Endothelial cell of umbilical vein (primary cell): ENCODE measurements around the gene TRPM3. TPM values are rescaled to one million over a fixed set of nuclear protein-coding genes. Genes with fewer than 3 reads are reported as not detected.

Experiments used
- BruUV-seq: library from RNA; stranded (reverse); fragments of 400-500 nt; replicated peaks from 2 replicates; lab custom pipeline; 2021; lab: Mats Ljungman, UMichigan
- CTCF ChIA-PET: fragments of 300-600, 350-600 bp; sonication (Branson Sonifier 250); formaldehyde crosslinking; loops from one replicate; lab custom pipeline; 2021; ENCODE audit warnings: antibody characterized with exemption, inconsistent platforms; lab: Charles Lee
- POLR2A ChIA-PET: fragments of 300-600, 350-600 bp; sonication (Branson Sonifier 250); formaldehyde crosslinking; loops from one replicate; lab custom pipeline; 2021; ENCODE audit warnings: antibody characterized with exemption, inconsistent platforms; lab: Charles Lee
- DNase-seq: peaks from one replicate; pipeline ENCODE4 v3.0.0-alpha.2; 2011; ENCODE audit warnings: low read depth, low spot score
- FAIRE-seq: peaks from 2 replicates; lab custom pipeline; 2011; peaks lifted over from hg19 to GRCh38; lab: Jason Lieb, UNC
- H2AFZ ChIP-seq: 2 replicates; pipeline ENCODE4 v1.6.0; 2012; ENCODE audit warnings: low read depth, low read length, control low read depth, inconsistent platforms
- H3K27ac ChIP-seq: 2 replicates; pipeline ENCODE4 v1.5.1; 2011; ENCODE audit warnings: low read depth, mild to moderate bottlenecking, control low read depth, low read length, moderate library complexity; ENCODE audit not compliant: insufficient read depth
- H3K27me3 ChIP-seq, 2 experiments: 2 replicates each; pipeline versions ENCODE4 v1.6.0 to v1.6.1; 2011; ENCODE audit warnings: low read length in 2 of 2, mixed read lengths in 1 of 2; ENCODE audit not compliant: control insufficient read depth in 2 of 2, insufficient read depth in 2 of 2
- H3K36me3 ChIP-seq, 2 experiments: 2 replicates in 1 of 2; 3 replicates in 1 of 2; pipeline ENCODE4 v1.5.1; 2011; ENCODE audit warnings: low read length in 2 of 2, mild to moderate bottlenecking in 1 of 2, moderate library complexity in 1 of 2; ENCODE audit not compliant: control insufficient read depth in 2 of 2, insufficient read depth in 2 of 2; ENCODE audit errors: extremely low read depth in 1 of 2
- H3K4me1 ChIP-seq: 3 replicates; pipeline ENCODE4 v1.5.1; 2011; ENCODE audit warnings: mild to moderate bottlenecking, low read length; ENCODE audit not compliant: control insufficient read depth, insufficient read depth; ENCODE audit errors: extremely low read depth
- H3K4me2 ChIP-seq: 2 replicates; pipeline ENCODE4 v1.6.1; 2011; ENCODE audit warnings: low read length, control low read depth, mixed read lengths; ENCODE audit not compliant: insufficient read depth
- H3K4me3 ChIP-seq, 3 experiments: fragments of 200-600 bp in 1 of 3; sonication (generic), shearing (Covaris generic) in 1 of 3; replicated peaks in 1 of 3; 2 replicates each; pipeline ENCODE4 v1.5.1; 2011 to 2016; ENCODE audit warnings: control low read depth in 3 of 3, low read length in 3 of 3, mild to moderate bottlenecking in 2 of 3, inconsistent platforms in 1 of 3, low read depth in 1 of 3, moderate library complexity in 1 of 3; ENCODE audit not compliant: insufficient read depth in 1 of 3
- H3K79me2 ChIP-seq: 2 replicates; pipeline ENCODE4 v1.6.0; 2012; ENCODE audit warnings: low read length, inconsistent platforms; ENCODE audit not compliant: control insufficient read depth, insufficient read depth
- H3K9ac ChIP-seq: replicated peaks from 2 replicates; pipeline ENCODE3; 2011; ENCODE audit warnings: low read length, control low read depth; ENCODE audit not compliant: insufficient read depth; ENCODE audit errors: extremely low read depth
- H3K9me1 ChIP-seq: replicated peaks from 3 replicates; pipeline ENCODE4 v1.6.0; 2011; ENCODE audit warnings: mild to moderate bottlenecking, low read length; ENCODE audit not compliant: control insufficient read depth, insufficient read depth; ENCODE audit errors: extremely low read depth
- H3K9me3 ChIP-seq: replicated peaks from 2 replicates; pipeline ENCODE4 v1.5.1; 2012; ENCODE audit warnings: low read length, inconsistent platforms; ENCODE audit not compliant: control insufficient read depth, insufficient read depth
- H4K20me1 ChIP-seq: replicated peaks from 2 replicates; pipeline ENCODE3; 2011; ENCODE audit warnings: mild to moderate bottlenecking, low read length; ENCODE audit not compliant: control insufficient read depth, insufficient read depth; ENCODE audit errors: extremely low read depth
- CTCF ChIP-seq, 2 donors: IDR thresholded peaks; 1 replicate in 1 of 2; 2 replicates in 1 of 2; pipeline ENCODE4 v1.5.1; 2011; ENCODE audit warnings: low read length in 2 of 2, mild to moderate bottlenecking in 2 of 2, moderate library complexity in 2 of 2, control low read depth in 1 of 2, inconsistent platforms in 1 of 2, low read depth in 1 of 2; ENCODE audit not compliant: insufficient read depth in 1 of 2; ENCODE audit errors: extremely low read depth in 1 of 2
- FOS ChIP-seq: IDR thresholded peaks from 2 replicates; pipeline ENCODE4 v1.6.1; 2011; ENCODE audit warnings: mild to moderate bottlenecking, low read length, moderate library complexity, borderline replicate concordance; ENCODE audit not compliant: insufficient read depth
- GATA2 ChIP-seq: IDR thresholded peaks from 2 replicates; pipeline ENCODE4 v1.7.0; 2011; ENCODE audit warnings: low read depth, mild to moderate bottlenecking, moderate library complexity, mixed read lengths, low read length; ENCODE audit not compliant: insufficient read length, insufficient read depth
- JUN ChIP-seq: IDR thresholded peaks from 2 replicates; pipeline ENCODE4 v1.6.1; 2011; ENCODE audit warnings: borderline replicate concordance, low read depth; ENCODE audit not compliant: insufficient read length, insufficient read depth
- MAX ChIP-seq: IDR thresholded peaks from 2 replicates; pipeline ENCODE4 v1.6.1; 2011; ENCODE audit not compliant: insufficient read depth, insufficient read length
- dilution Hi-C: fragments of 300-500 bp; cut with MboI; formaldehyde crosslinking; loops from one replicate; pipeline ENCODE4 v1.15.0; 2019; ENCODE audit warnings: low sequenced_read_pairs; ENCODE audit not compliant: extremely low pct_ligation_motif_present
- intact Hi-C: fragments of 100-400 bp; cut with micrococcal nuclease; formaldehyde crosslinking; loops from one replicate; pipeline ENCODE4 v1.10.0; 2022
- polyA plus RNA-seq, 4 experiments: library from polyadenylated mRNA; depleted of rRNA in 3 of 4; stranded (reverse) in 3 of 4; unstranded in 1 of 4; fragments of >200 nt; gene quantifications; 2 replicates each; pipeline versions ENCODE4 v1.2.1 to v1.2.3, GENCODE V29; 2011 to 2012; ENCODE audit warnings: missing spikeins in 1 of 4
- total RNA-seq: library from RNA; stranded (reverse); gene quantifications from 2 replicates; pipeline ENCODE4 v1.2.3, GENCODE V29; 2021

TRPM3 gene
- total and polyA plus RNA-seq, 2 donors (not counting 3 experiments of a cell fraction or from before 2014, with no cell fraction given) = 0.17 to 0.33 TPM

GRCh38 chr9:70874451-70874850 lies 247.0 kb downstream of the TRPM3 start:
- H3K9me1 ChIP-seq = no peaks in the 10 kb centered on the region
- H3K9ac ChIP-seq = no peak overlapping the region
- DNase-seq = no peak
- no peak for TF ChIP-seq GATA2
- TF ChIP-seq JUN = no peak
- TF ChIP-seq MAX = no peak
- H3K27me3 ChIP-seq = no peaks in the 10 kb centered on the region
- no peaks in the 10 kb centered on the region for H3K79me2 ChIP-seq
- intact Hi-C loops (no loop called here), dilution Hi-C loops (no loop called here)
- CTCF ChIA-PET = no interaction called here
- no peak overlapping the region for H3K4me2 ChIP-seq
- H3K27ac ChIP-seq = no peak overlapping the region
- H2AFZ ChIP-seq = no peak overlapping the region
- no peaks in the 10 kb centered on the region for H3K9me3 ChIP-seq
- no peak for FAIRE-seq
- BruUV-seq = no TSS peak
- POLR2A ChIA-PET = no interaction called here
- H3K4me1 ChIP-seq = no peaks in the 10 kb centered on the region
- H3K4me3 ChIP-seq = no peak overlapping the region
- no peaks in the 10 kb centered on the region for H4K20me1 ChIP-seq
- no peaks in the 10 kb centered on the region for H3K36me3 ChIP-seq

- FAIRE-seq (peak; percentile 54), DNase-seq (no peak)
- Histone ChIP-seq H4K20me1 (no peaks in the 10 kb centered on the region), H2AFZ (peak overlapping the region; percentile 20), H3K9me3 (no peaks in the 10 kb centered on the region), H3K9ac (no peak overlapping the region), H3K4me1 (peaks cover under 1% of the 10 kb centered on the region), H3K79me2 (no peaks in the 10 kb centered on the region), H3K4me3 (no peak overlapping the region), H3K27me3 (no peaks in the 10 kb centered on the region), H3K4me2 (no peak overlapping the region), H3K27ac (no peak overlapping the region), H3K36me3 (no peaks in the 10 kb centered on the region), H3K9me1 (no peaks in the 10 kb centered on the region)
- intact Hi-C loops = no loop called here
- no TSS peak for BruUV-seq
- TF ChIP-seq FOS (peak; percentile 51), CTCF (IDR thresholded peaks at IDR 0.05; ENCODE audit: extremely low read depth in 1 of 2, insufficient read depth in 1 of 2, low read depth in 1 of 2, low read length in 2 of 2) (no peak)
- dilution Hi-C loops = no loop called here
- CTCF ChIA-PET = no interaction called here
- POLR2A ChIA-PET = no interaction called here
Observed at GRCh38 chr9:70873506-70873905, 247.9 kb downstream of the TRPM3 start.
